ENCODE results near the gene BCAS3.

Gene BCAS3

GRCh38 chr17:60846175-60846574, 168.5 kb downstream of the BCAS3 start:
- Histone ChIP-seq H3K27ac (ENCODE audit: low read length, poor library complexity, severe bottlenecking) (no peak overlapping the region), H4K8ac (ENCODE audit: low read length) (no peak overlapping the region), H2BK120ac (ENCODE audit: low read depth, low read length) (no peak overlapping the region), H3K9me3 (ENCODE audit: control insufficient read depth, low read length) (no peaks in the 10 kb centered on the region), H3K4me3 (ENCODE audit: insufficient read depth in 1 of 2, low read depth in 1 of 2, low read length in 2 of 2) (no peak overlapping the region), H3K23ac (ENCODE audit: low read length in 2 of 2) (no peak overlapping the region), H3K36me3 (ENCODE audit: control insufficient read depth in 1 of 2, insufficient read depth in 2 of 2, low read depth in 1 of 2, low read length in 2 of 2) (no peaks in the 10 kb centered on the region), H3K14ac (ENCODE audit: low read length in 2 of 2) (no peak overlapping the region), H3K79me1 (replicated peaks; ENCODE audit: low read length, poor library complexity, severe bottlenecking) (peaks cover 2% of the 10 kb centered on the region), H2BK15ac (ENCODE audit: low read depth, poor library complexity, severe bottlenecking) (no peak overlapping the region), H2BK5ac (ENCODE audit: low read depth, low read length, poor library complexity, severe bottlenecking) (no peak overlapping the region), H2AK5ac (ENCODE audit: low read length, severe bottlenecking) (no peak overlapping the region), H4K91ac (ENCODE audit: low read length) (no peak overlapping the region), H3K9ac (ENCODE audit: low read length) (no peak overlapping the region), H3K4me2 (ENCODE audit: low read length, poor library complexity, severe bottlenecking) (no peak overlapping the region), H3K18ac (ENCODE audit: low read depth in 1 of 2, low read length in 2 of 2) (no peak overlapping the region), H2BK12ac (ENCODE audit: low read length in 2 of 2) (no peak overlapping the region), H2AFZ (ENCODE audit: low read depth, low read length) (no peak overlapping the region), H3K27me3 (ENCODE audit: control insufficient read depth in 1 of 2, insufficient read depth in 1 of 2, low read length in 2 of 2) (no peaks in the 10 kb centered on the region), H3K4ac (ENCODE audit: low read depth in 1 of 2, low read length in 2 of 2) (no peak overlapping the region), H3K4me1 (ENCODE audit: control insufficient read depth, insufficient read depth, low read depth, low read length) (peaks cover 2% of the 10 kb centered on the region)
- WGBS: no CpG with 5 or more reads among the region's 1 CpG
- no peak for DNase-seq

- Histone ChIP-seq H3K79me1 (replicated peaks; ENCODE audit: low read length, poor library complexity, severe bottlenecking) (no peaks in the 10 kb centered on the region), H3K27me3 (ENCODE audit: control insufficient read depth in 1 of 2, insufficient read depth in 1 of 2, low read length in 2 of 2) (no peaks in the 10 kb centered on the region)
Observed at GRCh38 chr17:60851181-60851580, 173.5 kb downstream of the BCAS3 start.

DNA sequence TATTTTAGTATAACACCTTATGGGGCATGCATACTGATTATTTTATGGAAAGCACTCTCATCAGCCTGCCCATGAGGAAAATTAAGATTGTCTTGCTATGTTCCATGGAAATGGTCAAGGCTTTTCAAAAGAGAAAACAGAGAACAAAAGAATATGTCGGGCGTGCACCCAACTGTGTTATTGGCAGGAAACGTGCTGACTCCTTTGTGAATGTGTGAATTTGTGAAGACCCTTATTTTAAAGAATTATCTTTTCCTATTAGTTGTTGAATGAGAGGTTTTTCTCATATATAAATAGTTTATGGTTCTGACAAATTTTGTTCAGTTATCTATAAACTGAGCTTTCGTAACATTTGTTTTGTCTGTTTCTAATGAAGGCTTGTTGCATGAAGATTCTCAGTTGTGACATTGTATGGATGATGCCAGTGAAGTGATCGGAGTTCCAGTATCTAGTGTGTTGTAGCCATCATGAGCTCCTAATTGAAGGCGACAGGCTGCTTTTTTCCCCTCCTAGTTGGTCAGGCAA, 180.0 kb downstream of the BCAS3 start:
- no peak for DNase-seq
- no peak overlapping the region for H3K4me3 ChIP-seq (ENCODE audit: insufficient read depth in 1 of 2, low read depth in 1 of 2, low read length in 2 of 2)
- H3K27ac ChIP-seq (ENCODE audit: low read length, poor library complexity, severe bottlenecking): no peak overlapping the region
- no peaks in the 10 kb centered on the region for H3K36me3 ChIP-seq (ENCODE audit: control insufficient read depth in 1 of 2, insufficient read depth in 2 of 2, low read depth in 1 of 2, low read length in 2 of 2)
- no peak overlapping the region for H3K4ac ChIP-seq (ENCODE audit: low read depth in 1 of 2, low read length in 2 of 2)
- no peak overlapping the region for H2AFZ ChIP-seq (ENCODE audit: low read depth, low read length)
- H3K9ac ChIP-seq (ENCODE audit: low read length): no peak overlapping the region
- H3K27me3 ChIP-seq (ENCODE audit: control insufficient read depth in 1 of 2, insufficient read depth in 1 of 2, low read length in 2 of 2): no peaks in the 10 kb centered on the region
- H2BK120ac ChIP-seq (ENCODE audit: low read depth, low read length): no peak overlapping the region
- H3K9me3 ChIP-seq (ENCODE audit: control insufficient read depth, low read length): no peaks in the 10 kb centered on the region
- H4K8ac ChIP-seq (ENCODE audit: low read length): no peak overlapping the region
- H3K4me1 ChIP-seq (ENCODE audit: control insufficient read depth, insufficient read depth, low read depth, low read length): no peaks in the 10 kb centered on the region
- no peak overlapping the region for H2BK15ac ChIP-seq (ENCODE audit: low read depth, poor library complexity, severe bottlenecking)
- H3K23ac ChIP-seq (ENCODE audit: low read length in 2 of 2): no peak overlapping the region
- no peak overlapping the region for H2BK12ac ChIP-seq (ENCODE audit: low read length in 2 of 2)
- WGBS: 96% methylated on average over 5 of the region's 6 CpGs
- no peak overlapping the region for H3K4me2 ChIP-seq (ENCODE audit: low read length, poor library complexity, severe bottlenecking)
- H3K79me1 ChIP-seq (replicated peaks; ENCODE audit: low read length, poor library complexity, severe bottlenecking): no peaks in the 10 kb centered on the region
- H4K91ac ChIP-seq (ENCODE audit: low read length): no peak overlapping the region
- no peak overlapping the region for H2BK5ac ChIP-seq (ENCODE audit: low read depth, low read length, poor library complexity, severe bottlenecking)
- H3K14ac ChIP-seq (ENCODE audit: low read length in 2 of 2): no peak overlapping the region
- H2AK5ac ChIP-seq (ENCODE audit: low read length, severe bottlenecking): no peak overlapping the region
- no peak overlapping the region for H3K18ac ChIP-seq (ENCODE audit: low read depth in 1 of 2, low read length in 2 of 2)

More at GRCh38 chr17:60851181-60851580, 173.5 kb downstream of the BCAS3 start:
- Histone ChIP-seq H3K9ac (ENCODE audit: low read length) (no peak overlapping the region), H2BK12ac (ENCODE audit: low read length in 2 of 2) (no peak overlapping the region), H3K9me3 (ENCODE audit: control insufficient read depth, low read length) (no peaks in the 10 kb centered on the region), H2BK15ac (ENCODE audit: low read depth, poor library complexity, severe bottlenecking) (no peak overlapping the region), H3K4ac (ENCODE audit: low read depth in 1 of 2, low read length in 2 of 2) (no peak overlapping the region), H3K27ac (ENCODE audit: low read length, poor library complexity, severe bottlenecking) (no peak overlapping the region), H3K4me2 (ENCODE audit: low read length, poor library complexity, severe bottlenecking) (no peak overlapping the region), H3K4me3 (ENCODE audit: insufficient read depth in 1 of 2, low read depth in 1 of 2, low read length in 2 of 2) (no peak overlapping the region), H2AK5ac (ENCODE audit: low read length, severe bottlenecking) (no peak overlapping the region), H3K23ac (ENCODE audit: low read length in 2 of 2) (no peak overlapping the region), H3K18ac (ENCODE audit: low read depth in 1 of 2, low read length in 2 of 2) (no peak overlapping the region), H2BK120ac (ENCODE audit: low read depth, low read length) (no peak overlapping the region), H3K36me3 (ENCODE audit: control insufficient read depth in 1 of 2, insufficient read depth in 2 of 2, low read depth in 1 of 2, low read length in 2 of 2) (no peaks in the 10 kb centered on the region), H4K91ac (ENCODE audit: low read length) (no peak overlapping the region), H3K14ac (ENCODE audit: low read length in 2 of 2) (no peak overlapping the region), H3K4me1 (ENCODE audit: control insufficient read depth, insufficient read depth, low read depth, low read length) (peaks cover 1% of the 10 kb centered on the region), H4K8ac (ENCODE audit: low read length) (no peak overlapping the region), H2BK5ac (ENCODE audit: low read depth, low read length, poor library complexity, severe bottlenecking) (no peak overlapping the region), H2AFZ (ENCODE audit: low read depth, low read length) (no peak overlapping the region)
- DNase-seq: no peak
- 89% methylated on average over 16 of the region's 17 CpGs for WGBS

GRCh38 chr17:60862482-60862881, 184.8 kb downstream of the BCAS3 start:
- Histone ChIP-seq H3K27ac (ENCODE audit: low read length, poor library complexity, severe bottlenecking) (no peak overlapping the region), H3K36me3 (ENCODE audit: control insufficient read depth in 1 of 2, insufficient read depth in 2 of 2, low read depth in 1 of 2, low read length in 2 of 2) (no peaks in the 10 kb centered on the region), H3K4ac (ENCODE audit: low read depth in 1 of 2, low read length in 2 of 2) (no peak overlapping the region), H2AFZ (ENCODE audit: low read depth, low read length) (no peak overlapping the region), H3K4me3 (ENCODE audit: insufficient read depth in 1 of 2, low read depth in 1 of 2, low read length in 2 of 2) (no peak overlapping the region), H4K8ac (ENCODE audit: low read length) (no peak overlapping the region), H3K23ac (ENCODE audit: low read length in 2 of 2) (no peak overlapping the region), H3K79me1 (replicated peaks; ENCODE audit: low read length, poor library complexity, severe bottlenecking) (no peaks in the 10 kb centered on the region), H2BK120ac (ENCODE audit: low read depth, low read length) (no peak overlapping the region), H3K14ac (ENCODE audit: low read length in 2 of 2) (no peak overlapping the region), H2BK12ac (ENCODE audit: low read length in 2 of 2) (no peak overlapping the region), H3K4me1 (ENCODE audit: control insufficient read depth, insufficient read depth, low read depth, low read length) (no peaks in the 10 kb centered on the region), H3K18ac (ENCODE audit: low read depth in 1 of 2, low read length in 2 of 2) (no peak overlapping the region), H3K9ac (ENCODE audit: low read length) (no peak overlapping the region), H4K91ac (ENCODE audit: low read length) (no peak overlapping the region), H3K27me3 (ENCODE audit: control insufficient read depth in 1 of 2, insufficient read depth in 1 of 2, low read length in 2 of 2) (no peaks in the 10 kb centered on the region), H3K9me3 (ENCODE audit: control insufficient read depth, low read length) (no peaks in the 10 kb centered on the region), H2BK15ac (ENCODE audit: low read depth, poor library complexity, severe bottlenecking) (no peak overlapping the region), H2AK5ac (ENCODE audit: low read length, severe bottlenecking) (no peak overlapping the region), H3K4me2 (ENCODE audit: low read length, poor library complexity, severe bottlenecking) (no peak overlapping the region), H2BK5ac (ENCODE audit: low read depth, low read length, poor library complexity, severe bottlenecking) (no peak overlapping the region)
- DNase-seq: no peak

Measured in mesenchymal stem cell (in vitro differentiated cells and primary cell).